ENCODE measurements around the gene HNMT.

DNA sequence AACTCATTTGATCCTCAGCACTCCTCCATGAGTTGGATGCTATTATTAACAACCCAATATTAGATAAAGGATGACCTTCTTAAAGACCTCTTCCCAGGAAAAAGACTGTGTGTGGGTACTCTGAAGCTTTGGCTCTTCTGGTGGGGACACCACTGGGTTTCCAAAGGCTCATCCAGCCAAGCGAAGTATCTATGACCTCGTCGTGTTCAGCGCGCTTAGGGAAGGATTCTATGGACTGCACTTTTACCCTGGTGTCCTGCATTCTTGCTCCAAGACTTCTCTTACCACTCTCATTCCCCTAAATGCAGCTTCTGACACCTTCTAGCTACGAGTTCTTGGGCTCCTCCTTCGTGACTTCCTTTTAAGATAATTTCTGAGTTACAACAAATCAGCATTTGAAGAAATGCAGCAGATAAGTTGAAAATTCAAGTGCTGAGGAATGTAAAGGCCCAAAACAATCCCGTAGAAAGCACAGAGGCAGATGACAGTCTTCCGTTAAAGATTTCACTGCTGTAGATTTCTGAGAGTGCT lies 673 bp upstream of the HNMT start:
- TF ChIP-seq CTCF (IDR thresholded peaks at IDR 0.05) (no peak), ZFX (IDR thresholded peaks at IDR 0.05; ENCODE audit: borderline replicate concordance) (no peak)

All from 22Rv1 (cell line).